Inflammatory macrophage (primary cell): ENCODE measurements around the gene IL6R.
"Not testable (repeated sequence)": the region's sequence is repeated elsewhere in the genome, so short reads cannot be mapped to it uniquely, and the experiment has no call there.

ENCODE experiments used
- DNase-seq, 2 donors: peaks; one replicate each; pipeline ENCODE4 v3.0.0-alpha.2; 2020 to 2022
- total RNA-seq, 18 experiments: gene quantifications; one replicate each; lab custom pipeline; 2026; ENCODE audit warnings: mixed read lengths in 6 of 18, inconsistent platforms in 2 of 18; lab: John Stamatoyannopoulos, UW

Gene IL6R
- total RNA-seq: 104 to 234 (median 143) reads per million in 18 experiments

DNA sequence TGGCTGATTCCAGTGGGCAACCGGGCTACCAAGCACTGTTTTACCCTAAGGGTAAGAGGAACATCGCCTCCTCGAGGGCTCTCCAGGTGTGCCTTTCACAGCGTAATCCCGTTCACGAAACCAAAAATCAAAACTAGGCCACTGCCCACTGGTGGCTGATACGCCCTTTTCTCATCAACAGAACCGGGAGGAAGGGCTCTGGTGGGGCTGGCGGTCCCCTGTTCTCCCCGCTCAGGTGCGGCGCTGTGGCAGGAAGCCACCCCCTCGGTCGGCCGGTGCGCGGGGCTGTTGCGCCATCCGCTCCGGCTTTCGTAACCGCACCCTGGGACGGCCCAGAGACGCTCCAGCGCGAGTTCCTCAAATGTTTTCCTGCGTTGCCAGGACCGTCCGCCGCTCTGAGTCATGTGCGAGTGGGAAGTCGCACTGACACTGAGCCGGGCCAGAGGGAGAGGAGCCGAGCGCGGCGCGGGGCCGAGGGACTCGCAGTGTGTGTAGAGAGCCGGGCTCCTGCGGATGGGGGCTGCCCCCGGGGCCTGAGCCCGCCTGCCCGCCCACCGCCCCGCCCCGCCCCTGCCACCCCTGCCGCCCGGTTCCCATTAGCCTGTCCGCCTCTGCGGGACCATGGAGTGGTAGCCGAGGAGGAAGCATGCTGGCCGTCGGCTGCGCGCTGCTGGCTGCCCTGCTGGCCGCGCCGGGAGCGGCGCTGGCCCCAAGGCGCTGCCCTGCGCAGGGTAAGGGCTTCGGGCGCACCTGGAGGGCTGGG lies at the start of gene IL6R:
TSS of gene IL6R (plus strand) at position 360 of the 763 bp plus-strand sequence. CDS start at position 647, 287 bp downstream.
- peak; percentile 97 to 99 for DNase-seq

DNA sequence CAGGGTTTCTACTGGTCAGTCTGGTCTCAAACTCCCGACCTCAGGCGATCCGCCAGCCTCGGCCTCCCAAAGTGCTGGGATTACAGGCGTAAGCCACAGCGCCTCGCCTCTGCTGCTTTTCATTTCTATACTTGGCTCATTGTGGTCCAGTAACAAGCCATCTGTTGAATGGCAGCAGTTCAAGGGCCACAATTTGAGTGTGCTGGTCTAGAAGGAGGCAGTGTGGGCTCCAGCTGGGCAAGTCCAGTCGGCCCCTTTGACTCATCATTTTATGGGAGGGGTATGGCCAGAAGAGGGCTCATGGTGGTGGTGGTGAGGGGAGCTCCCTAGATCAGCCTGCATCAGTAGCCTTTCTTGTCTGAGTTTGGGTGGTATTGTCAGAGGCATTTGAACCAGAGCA lies 46.6 kb upstream of the IL6R start:
- DNase-seq: no peak

DNA sequence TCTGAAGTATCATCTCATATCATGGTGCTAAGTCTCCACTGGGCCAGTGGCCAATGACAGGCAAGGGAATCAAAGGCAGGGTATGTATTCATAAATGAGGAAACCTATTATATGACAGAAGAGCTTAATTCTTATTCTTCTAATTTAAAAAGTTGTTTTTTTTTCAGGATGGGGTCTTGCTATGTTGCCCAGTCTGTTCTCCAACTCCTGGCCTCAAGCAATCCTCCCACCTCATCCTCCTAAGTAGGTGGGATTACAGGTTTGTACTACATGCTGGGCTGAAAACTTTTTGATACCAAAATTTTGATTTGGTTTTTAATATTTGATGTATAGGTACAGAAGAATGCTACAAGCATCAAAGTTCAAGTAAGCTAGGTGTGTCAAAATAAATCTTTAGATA lies 44.9 kb upstream of the IL6R start:
- no peak for DNase-seq

DNA sequence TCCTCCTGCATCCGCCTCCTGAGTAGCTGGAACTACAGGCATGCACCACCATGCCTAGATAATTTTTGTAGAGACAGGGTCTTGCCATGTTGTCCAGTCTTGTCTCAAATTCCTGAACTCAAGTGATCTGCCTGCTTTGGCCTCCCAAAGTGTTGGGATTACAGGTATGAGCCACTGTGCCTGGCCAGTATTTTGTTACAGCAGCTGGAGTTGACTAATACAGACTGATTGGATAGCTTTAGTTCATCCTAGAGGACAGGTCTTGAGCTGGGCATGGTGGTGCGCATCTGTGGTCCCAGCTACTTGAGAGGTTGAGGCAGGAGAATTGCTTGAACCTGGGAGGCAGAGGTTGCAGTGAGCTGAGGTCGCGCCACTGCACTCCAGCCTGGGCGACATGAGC lies 44.3 kb upstream of the IL6R start:
- not testable (repeated sequence) for DNase-seq

DNA sequence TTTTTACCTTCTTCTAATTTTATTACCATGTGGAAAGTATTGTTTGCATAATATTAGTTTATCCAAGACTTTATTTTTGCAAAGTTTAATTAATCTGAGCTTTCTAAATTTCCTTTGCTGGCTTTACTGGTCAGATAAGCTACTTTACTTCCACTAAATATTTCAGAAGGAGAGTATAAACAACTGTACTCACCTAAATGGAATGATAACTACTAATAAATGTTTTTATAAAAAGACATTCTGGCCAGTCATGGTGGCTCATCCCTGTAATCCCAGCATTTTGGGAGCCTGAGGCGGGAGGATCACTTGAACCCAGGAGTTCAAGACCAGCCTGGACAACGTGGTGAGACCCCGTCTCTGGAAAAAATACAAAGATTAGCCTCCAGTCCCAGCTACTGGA lies 43.8 kb upstream of the IL6R start:
- DNase-seq: no peak

DNA sequence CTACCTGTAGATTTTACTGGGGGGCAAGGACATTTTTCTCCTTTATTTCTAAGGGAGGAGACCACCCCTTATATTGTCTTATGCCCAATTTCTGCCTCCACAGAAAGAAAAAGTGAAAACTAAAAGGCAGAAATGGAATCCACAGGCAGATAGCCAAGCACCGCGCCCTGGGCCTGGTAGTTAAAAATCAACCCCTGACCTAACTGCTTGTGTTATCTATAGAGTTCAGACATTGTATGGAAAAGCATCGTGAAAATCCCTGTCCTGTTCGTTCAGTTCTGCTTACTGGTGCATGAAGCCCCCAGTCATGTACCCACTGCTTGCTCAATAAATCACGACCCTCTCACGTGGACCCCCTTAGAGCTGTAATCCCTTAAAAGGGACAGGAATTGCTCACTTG lies 33.7 kb upstream of the IL6R start:
- no peak for DNase-seq

DNA sequence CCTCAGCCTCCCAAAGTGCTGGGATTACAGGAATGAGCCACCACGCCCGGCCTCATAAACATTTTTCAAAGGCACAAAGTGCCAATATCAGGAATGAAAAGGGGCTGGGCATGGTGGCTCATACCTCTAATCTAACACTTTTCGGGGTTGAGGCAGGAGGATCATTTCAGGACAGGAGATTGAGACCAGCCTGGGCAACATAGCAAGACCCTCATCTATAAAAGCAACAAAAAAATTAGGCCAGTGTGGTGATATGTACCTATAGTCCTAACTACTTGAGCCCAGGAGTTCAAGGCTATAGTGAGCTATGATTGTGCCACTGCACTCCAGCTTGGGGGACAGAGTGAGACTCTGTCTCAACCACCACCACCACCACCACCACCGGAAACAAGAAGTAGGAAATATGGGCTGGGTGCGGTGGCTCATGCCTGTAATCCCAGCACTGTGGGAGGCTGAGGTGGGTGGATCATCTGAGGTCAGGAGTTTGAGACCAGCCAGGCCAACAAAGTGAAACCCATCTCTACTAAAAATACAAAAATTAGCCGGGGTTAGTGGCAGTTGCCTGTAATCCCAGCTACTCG lies 31.3 kb upstream of the IL6R start:
- peak; percentile 62 to 65 for DNase-seq

DNA sequence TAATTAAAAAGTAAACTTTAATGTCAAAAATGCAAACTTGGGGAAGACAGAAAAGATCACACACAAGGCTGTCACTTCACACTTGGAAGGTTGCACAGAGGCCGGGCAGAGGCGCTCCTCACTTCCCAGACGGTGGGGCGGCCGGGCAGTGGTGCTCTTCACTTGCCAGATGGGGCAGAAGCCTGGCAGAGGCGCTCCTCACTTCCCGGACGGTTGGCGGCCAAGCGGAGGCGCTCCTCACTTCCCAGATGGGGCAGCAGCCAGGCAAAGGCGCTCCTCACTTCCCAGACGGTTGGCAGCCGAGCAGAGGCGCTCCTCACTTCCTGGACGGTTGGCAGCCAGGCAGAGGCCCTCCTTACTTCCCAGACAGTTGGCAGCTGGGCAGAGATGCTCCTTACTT lies 25.8 kb upstream of the IL6R start:
- no peak for DNase-seq

DNA sequence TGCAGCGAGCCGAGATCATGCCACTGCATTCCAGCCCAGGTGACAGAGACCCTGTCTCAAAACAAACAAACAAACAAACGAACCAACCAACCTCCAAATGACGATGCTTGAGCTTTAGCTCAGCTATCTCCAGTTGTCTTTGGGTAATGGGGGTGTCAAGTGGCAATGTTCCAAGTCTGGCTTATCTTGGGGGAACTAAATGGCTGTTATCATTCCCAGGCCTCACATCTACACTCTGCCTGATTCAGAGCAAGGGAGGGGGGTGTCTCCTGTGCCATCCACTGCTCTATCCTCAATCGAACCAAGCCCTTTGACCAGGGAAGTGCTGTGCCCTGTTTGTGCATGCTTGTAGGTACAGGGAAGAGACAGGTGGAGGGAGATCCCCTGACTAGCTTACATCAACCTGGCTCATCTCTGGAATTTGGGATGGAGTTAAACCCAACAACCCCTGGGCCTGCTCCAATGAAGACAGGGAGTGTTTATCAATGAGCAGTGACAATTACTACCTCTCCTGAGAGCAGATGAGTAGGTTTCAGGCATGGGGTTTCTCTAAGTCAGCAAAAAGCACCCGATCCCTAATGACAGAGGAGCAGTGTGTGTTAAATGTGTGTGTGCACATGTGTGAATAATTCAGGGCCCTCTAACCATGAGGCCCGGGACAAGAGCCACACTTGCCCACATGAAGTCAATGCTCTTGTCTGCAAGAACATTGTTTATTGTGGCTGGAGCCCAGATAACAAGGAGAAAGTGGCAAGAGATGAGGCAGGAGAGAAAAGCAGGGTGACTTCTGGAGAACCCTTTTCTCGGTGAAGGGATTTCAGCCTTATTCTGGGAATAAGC lies 20.3 kb upstream of the IL6R start:
- no peak for DNase-seq

DNA sequence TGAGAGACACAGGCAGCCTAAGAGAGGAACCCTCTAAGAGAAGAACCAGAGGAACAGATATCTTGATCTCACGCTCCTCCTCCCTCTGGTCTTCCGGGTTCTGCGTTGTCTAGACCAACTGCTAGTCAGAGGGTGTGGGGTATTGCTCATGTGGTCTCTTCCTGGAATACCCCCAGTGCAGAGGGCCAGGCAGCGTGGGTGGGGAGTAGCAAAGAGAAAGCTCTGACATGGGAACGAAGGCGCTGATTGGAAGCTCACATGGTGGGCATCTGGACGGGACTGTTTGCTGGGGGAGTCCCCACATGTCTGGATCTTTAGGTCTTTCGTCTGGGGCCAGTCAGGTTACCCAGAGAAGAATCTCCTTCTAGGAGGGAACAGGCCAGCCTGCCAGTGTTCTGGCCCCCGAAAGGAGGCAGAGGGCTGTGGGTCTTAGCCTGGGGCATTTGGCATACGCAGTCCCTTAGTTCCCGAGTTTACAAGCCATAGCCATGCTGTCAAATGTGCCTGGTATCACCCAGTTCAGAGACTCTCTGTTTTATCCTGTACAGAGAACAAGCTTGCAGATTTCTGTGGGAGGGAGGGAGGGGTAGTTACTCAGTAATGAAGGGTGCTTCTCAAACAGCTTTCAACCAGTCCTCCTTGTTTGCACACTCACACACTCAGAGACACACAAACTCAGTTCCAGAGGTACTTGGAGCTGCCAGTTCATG lies 18.3 kb upstream of the IL6R start:
- DNase-seq: peak in 1 of 2 donors; percentile 35

DNA sequence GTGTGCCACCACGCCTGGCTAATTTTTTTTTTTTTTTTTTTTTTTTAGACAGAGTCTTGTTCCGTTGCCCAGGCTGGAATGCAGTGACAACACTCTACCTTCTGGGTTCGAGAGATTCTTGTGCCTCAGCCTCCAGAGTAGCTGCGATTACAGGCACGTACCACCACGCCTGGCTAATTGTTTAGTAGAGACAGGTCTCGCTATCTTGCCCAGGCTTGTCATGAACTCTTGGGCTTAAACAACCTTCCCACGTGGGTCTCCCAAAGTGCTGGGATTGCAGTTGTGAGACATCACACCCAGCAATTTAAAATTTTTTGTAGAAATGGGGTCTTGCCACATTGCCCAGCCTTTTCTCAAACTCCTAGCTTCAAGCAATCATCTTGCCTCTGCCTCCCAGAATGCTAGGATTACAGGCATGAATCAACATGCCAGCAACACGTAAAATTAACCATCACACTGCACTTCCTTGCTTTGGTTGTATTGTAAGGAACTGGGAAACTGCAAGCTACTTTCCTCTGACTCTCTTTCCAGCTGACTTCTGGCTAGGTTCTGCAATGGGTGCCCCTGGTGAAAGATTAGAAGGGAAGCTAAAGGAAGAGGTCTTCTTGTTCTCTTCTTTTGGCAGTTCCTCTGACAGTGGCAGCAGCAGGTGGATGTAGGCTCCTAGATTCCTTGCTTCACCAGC lies 13.9 kb upstream of the IL6R start:
- peak in 1 of 2 donors; percentile 31 for DNase-seq

DNA sequence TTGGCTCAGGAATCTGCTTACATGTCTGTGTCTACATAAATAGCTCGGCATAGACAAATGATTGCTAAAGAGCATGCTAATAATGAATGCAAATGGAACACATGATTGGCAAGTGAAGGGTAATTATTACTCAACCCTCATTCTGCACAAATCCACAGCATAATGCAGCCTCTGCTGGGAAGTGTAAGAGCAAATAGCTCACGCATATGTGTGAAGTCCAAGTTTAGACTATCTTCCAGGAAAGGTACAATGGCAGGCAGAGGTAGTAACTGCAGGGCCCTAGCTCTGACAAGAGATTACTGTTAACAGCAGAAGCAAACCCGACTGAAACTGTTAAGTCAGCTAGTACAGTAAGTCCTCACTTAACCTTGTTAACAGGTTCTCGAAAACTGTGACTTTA lies 7.0 kb upstream of the IL6R start:
- DNase-seq: peak in 1 of 2 donors; percentile 40

DNA sequence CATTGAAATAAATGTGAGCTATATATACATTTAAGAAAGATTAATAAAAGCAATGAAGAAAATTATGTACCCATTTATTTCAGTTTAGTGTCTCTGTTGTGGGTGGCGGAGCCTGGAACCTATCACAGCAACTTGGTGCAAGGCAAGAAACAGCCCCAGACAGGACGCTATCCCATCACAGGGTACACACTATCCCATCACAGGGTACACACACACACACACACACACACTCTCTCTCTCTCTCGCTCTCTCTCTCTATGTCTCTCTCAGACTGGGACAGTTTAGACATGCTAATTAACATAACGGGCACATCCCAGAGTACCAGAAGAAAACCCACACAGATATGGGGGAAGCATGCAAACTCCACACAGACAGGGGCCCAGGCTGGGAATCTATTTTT lies 6.5 kb upstream of the IL6R start:
- no peak for DNase-seq

DNA sequence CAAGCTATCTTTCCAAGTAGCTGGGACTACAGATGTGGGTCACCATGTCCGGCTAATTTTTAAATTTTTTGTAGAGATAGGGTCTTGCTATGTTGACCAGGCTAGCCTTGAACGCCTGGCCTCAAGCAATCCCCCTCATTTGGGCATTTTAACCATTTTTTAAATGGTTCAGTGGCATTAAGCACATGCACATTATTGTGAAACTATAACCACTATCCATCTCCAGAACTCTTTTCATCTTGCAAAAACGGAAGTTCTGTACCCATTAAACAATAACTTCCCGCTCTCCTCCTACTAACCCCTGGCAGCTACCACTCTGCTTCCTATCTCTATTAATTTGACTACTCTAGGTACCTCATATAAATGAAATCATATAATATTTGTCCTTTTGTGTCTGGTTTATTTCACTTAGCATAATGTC lies 4.8 kb upstream of the IL6R start:
- peak; percentile 42 to 72 for DNase-seq

DNA sequence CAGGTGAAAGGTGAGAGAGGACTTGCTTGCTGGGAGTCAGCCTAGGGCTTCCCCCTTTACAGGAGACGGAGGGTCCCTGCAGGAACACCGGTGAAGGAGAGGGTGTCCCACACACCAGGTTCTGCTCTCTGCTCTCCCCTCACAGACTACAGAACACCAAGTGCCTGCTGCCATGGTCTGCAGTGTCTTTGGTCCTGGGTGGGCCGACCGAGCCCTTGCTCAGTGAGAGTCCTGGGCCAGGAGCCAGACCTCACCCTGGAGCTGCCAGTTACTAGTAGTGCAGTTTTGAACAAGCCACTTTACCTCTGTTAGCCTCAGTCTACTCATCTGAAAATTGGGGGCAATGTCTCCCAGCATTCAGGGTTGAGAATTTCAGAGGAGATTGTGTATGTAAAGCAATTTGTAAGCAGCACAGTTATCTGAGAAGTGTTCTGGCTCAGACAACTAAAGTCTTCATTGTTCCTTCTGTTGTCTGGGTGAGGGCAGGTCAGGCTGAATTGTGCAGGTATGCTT lies 2.7 kb upstream of the IL6R start:
- no peak for DNase-seq

DNA sequence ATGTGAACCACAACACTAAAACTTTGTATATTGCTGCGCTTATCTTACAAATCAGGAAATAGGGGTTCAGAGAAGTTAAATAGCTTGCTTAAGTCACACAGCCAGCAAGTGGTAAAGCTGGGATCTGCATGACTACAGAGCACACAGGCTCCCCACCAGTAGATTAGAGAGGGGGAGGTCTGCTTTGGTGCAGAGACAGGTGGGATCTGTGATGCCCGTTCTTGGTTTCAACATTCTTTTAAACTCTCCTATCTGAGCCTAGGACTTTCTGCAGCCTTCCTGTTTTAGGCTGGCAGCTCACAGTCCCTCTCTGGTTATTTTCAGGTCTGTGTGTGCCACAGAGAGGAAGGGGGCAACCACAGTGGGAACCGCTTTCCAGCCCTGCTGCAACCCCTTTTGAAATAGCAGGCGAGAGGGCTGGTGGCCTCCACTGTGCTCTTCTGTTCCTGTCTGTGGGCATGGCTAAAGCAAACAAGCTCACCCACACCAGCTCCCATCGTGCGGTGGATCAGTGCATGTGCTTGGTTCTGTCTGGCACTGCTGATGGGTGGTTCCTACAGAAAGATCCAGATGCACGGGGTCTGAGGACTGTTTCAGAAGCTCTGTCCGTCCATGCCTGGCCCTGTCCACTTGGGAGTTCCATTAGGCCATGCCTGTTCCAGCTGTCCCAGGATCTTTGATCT lies 1.7 kb upstream of the IL6R start:
- DNase-seq: peak; percentile 49 to 68

DNA sequence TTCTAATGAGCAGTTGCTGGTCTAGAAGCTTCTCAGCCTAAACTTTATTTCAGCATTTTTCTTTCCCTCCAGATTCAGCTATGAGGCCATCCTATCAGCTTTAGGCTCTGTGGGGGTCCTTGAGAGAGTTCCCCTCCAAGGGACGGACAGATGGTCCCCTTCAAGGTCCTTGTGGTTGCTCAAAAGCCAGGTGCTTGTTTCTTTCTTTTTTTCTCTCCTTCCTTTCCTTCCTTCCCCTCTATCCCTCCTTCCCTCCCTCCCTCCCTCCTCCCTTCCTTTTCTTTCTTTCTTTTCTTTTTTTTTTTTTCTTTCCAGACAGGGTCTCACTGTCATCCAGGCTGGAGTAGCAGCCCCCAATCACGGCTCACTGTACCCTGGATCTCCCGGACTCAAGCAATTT lies 1.2 kb upstream of the IL6R start:
- DNase-seq: no peak

DNA sequence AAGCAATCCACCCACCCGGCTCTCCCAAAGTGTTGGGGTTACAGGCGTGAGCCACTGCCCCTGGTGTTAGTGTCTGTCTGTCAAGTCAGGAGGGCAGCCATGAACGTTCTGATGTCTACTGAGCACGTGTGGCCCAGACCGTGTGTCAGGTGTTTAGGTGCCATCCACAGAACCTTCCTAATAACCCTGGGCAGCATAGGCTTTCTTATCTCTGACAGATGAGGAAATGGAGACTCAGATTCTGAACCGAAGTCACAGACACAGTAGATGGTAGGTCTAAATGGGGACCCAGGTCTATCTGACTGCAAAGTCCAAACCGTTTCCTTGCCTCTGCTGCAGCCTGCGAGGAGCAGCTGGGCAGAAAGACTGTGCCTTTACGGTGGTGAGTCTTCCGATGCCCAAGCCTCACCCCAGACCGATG lies 622 bp upstream of the IL6R start:
- no peak for DNase-seq

DNA sequence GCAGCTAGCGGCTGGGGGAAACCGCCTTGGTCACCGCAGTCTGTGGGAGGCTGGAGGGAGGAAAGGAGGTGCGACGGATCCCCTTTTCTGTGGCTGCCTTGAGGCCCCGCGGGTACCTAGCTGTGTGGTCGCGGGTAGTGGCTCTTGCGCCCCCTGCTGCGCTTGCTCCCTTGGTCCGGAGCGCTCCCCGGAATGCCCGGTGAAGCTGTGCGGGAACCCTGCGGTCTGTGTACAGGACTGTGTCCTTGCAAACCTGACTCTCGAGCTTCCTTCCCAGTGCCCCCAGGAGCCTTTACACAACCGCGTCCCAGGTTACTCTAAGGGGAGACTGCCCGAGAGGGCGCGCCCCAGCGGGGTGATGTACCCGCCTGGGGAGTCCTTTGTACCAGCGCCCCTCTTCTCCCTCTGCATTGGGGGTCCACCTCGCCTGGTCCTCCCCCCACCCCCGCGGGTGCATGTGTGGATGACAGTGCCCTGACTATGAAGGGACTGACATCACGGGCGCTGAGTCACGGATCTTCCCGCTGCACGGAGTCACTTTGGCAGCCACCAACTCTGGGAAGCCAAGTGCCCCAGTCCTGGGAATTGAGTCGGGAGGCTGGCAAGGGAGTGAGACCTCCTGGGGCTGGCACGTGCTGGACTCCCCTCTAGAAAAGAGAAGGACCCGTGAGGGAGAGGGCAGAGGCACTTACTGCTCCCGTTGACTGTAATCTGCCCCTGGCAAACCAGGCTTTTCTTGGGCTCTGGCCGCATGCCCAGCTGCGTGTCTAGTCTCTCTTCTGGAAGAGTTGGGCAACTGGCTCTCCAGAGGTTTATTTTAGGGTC lies 816 bp downstream of the IL6R start:
- peak; percentile 72 to 91 for DNase-seq

DNA sequence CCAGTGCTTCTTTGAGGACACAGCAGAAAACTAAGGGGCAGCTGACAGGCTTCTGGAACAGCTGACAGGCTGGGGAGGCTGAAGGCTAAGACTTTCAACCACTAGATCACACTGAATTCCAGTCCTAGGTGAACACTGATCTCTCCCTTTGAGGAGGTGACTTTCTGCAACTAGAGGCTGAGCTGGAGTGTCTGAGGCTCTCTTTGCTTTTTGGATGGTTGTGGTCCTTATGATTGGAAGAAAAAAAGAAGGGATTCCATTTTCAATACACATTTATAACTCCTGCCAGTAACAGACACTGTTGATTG lies 1.4 kb downstream of the IL6R start:
- DNase-seq: no peak

DNA sequence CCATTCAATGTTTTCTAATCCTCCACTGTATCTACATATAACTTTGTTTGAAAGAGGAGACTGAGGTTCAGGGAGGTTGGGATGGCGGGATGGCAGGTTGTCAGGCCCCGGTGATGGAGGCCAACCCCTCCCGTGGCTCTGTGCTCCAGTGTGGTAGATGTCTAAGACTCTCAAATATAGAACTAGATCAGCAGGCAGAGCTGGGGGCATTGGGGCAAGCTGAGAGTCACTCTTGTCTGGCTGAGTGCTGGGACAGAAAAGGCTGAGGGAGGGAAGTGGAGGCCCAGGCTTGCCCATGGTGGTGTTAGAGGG lies 1.7 kb downstream of the IL6R start:
- no peak for DNase-seq
